Neural progenitor cell (in vitro differentiated cells): ENCODE results near the gene ABCC10.

Experiments
- CTCF ChIP-seq: fragments of 200-600 bp; sonication (generic); IDR thresholded peaks from 2 replicates; pipeline ENCODE4 v1.5.1; 2017; ENCODE audit warnings: antibody characterized with exemption, mild to moderate bottlenecking
- EZH2 ChIP-seq: fragments of 200-600 bp; sonication (generic); IDR thresholded peaks from 2 replicates; pipeline ENCODE4 v1.6.1; 2017; ENCODE audit warnings: antibody characterized with exemption, mild to moderate bottlenecking, moderate library complexity
- EZH2phosphoT487 ChIP-seq: fragments of 200-600 bp; sonication (generic); IDR thresholded peaks from 2 replicates; pipeline ENCODE4 v1.6.1; 2017; ENCODE audit warnings: antibody characterized with exemption

DNA sequence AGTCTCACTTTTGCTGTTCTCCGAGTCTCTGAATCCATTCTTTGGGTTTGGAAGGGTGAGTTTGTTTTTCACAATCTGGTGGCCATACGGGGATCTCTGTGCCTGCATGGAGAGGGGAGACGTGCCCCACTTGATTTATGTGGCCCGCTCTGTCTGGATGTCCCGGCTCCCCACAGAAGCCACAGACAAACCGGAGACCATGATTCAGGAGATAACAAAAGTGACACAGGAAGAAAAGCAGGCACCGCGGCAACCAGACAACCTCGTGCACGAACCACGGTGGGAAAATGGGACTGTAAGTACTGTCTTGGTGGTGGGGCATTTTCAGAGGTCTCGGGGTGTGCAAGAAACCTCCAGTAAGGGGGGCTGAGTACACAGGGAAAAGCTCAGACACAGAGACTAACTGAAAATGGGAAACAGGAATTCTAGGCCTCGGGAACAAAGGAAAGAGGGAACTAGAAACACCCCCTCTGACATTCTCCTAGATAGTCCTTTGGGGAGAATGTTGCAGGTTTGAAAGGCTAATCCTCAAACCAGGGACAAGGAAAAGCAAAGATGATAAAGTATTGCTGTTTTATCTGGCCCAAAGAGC, 35.8 kb upstream of the ABCC10 start:
- no peak for TF ChIP-seq EZH2phosphoT487
- TF ChIP-seq EZH2, result no peak
- TF ChIP-seq CTCF, result no peak
